DND-41 (cell line): ENCODE results near the gene RASGRF1.

Source experiments
- ATAC-seq: fragments of 200-7000 bp; cut with Tn5 transposase; 3 replicates; pipeline ENCODE4 v1.9.1; 2021; ENCODE audit warnings: low read depth; ENCODE audit not compliant: insufficient read depth
- DNase-seq: peaks from one replicate; pipeline ENCODE4 v3.0.0-alpha.2; 2020
- H2AFZ ChIP-seq: 2 replicates; pipeline ENCODE4 v1.6.0; 2012; ENCODE audit warnings: low read depth, low read length
- H3K27ac ChIP-seq: 2 replicates; pipeline ENCODE4 v1.5.1; 2012; ENCODE audit warnings: low read length, inconsistent platforms
- H3K27me3 ChIP-seq: fragments of 200-600 bp; sonication (generic); 2 replicates; pipeline ENCODE4 v1.6.0; 2012; ENCODE audit warnings: low read length, mild to moderate bottlenecking, inconsistent platforms; ENCODE audit not compliant: insufficient read depth, poor library complexity
- H3K36me3 ChIP-seq: 2 replicates; pipeline ENCODE4 v1.5.1; 2012; ENCODE audit warnings: low read length, inconsistent platforms; ENCODE audit not compliant: insufficient read depth
- H3K4me1 ChIP-seq: 2 replicates; pipeline ENCODE4 v1.5.1; 2012; ENCODE audit warnings: mild to moderate bottlenecking, low read length; ENCODE audit not compliant: insufficient read depth
- H3K4me2 ChIP-seq: 2 replicates; pipeline ENCODE4 v1.6.0; 2012; ENCODE audit warnings: mild to moderate bottlenecking, moderate library complexity, low read length, inconsistent platforms; ENCODE audit not compliant: insufficient read depth
- H3K4me3 ChIP-seq, 2 experiments: fragments of 200-600 bp in 1 of 2; shearing (Covaris generic) in 1 of 2; 2 replicates each; pipeline ENCODE4 v1.5.1; 2012 to 2016; ENCODE audit warnings: inconsistent platforms in 2 of 2, low read length in 2 of 2, mild to moderate bottlenecking in 2 of 2, low read depth in 1 of 2, moderate library complexity in 1 of 2
- H3K79me2 ChIP-seq: 2 replicates; pipeline ENCODE4 v1.6.0; 2012; ENCODE audit warnings: low read length, inconsistent platforms; ENCODE audit not compliant: insufficient read depth
- H3K9ac ChIP-seq: 2 replicates; pipeline ENCODE4 v1.6.0; 2012; ENCODE audit warnings: low read depth, mild to moderate bottlenecking, inconsistent platforms, low read length, moderate library complexity
- H3K9me3 ChIP-seq: 2 replicates; pipeline ENCODE4 v1.5.1; 2012; ENCODE audit warnings: low read length, moderate library complexity, mild to moderate bottlenecking, inconsistent platforms; ENCODE audit not compliant: insufficient read depth, severe bottlenecking
- H4K20me1 ChIP-seq: 2 replicates; pipeline ENCODE4 v1.6.0; 2012; ENCODE audit warnings: low read length; ENCODE audit not compliant: insufficient read depth
- CTCF ChIP-seq: IDR thresholded peaks from 2 replicates; pipeline ENCODE4 v1.5.1; 2012; ENCODE audit warnings: borderline replicate concordance, low read length, moderate library complexity, mild to moderate bottlenecking; ENCODE audit not compliant: poor library complexity, severe bottlenecking; ENCODE audit errors: extremely low read depth
- EZH2 ChIP-seq: IDR thresholded peaks from 3 replicates; pipeline ENCODE4 v1.6.1; 2012; ENCODE audit warnings: borderline replicate concordance, low read depth, mild to moderate bottlenecking, moderate library complexity, low read length, inconsistent platforms; ENCODE audit not compliant: severe bottlenecking

RASGRF1 gene

DNA sequence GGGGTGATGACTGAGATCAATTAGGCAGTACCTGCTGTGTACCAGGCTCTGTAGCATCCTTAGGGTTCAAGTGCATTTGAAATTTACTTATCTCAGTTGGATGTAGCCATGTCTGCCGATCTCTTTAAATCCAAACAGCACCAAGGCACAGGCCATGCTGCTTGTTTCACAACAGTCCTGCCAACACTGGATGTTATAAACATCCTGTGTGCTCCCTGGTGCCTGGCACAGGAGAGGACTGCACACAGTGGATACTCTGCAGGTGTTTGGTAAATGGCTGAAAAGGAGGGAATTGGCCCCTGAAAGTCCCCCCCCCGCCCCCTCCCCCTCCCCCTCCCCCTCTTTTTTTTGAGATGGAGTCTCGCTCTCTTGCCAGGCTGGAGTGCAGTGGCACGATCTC is 172.7 kb downstream of the RASGRF1 start:
- Histone ChIP-seq H3K9ac (no peak overlapping the region), H3K27me3 (no peaks in the 10 kb centered on the region), H3K4me3 (no peak overlapping the region), H2AFZ (no peak overlapping the region), H4K20me1 (peaks cover 4% of the 10 kb centered on the region; the same call in 1 of the 2 replicates), H3K4me1 (no peaks in the 10 kb centered on the region), H3K27ac (no peak overlapping the region), H3K9me3 (no peaks in the 10 kb centered on the region), H3K36me3 (peaks cover 63% of the 10 kb centered on the region), H3K4me2 (no peak overlapping the region), H3K79me2 (no peaks in the 10 kb centered on the region)
- no peak for ATAC-seq
- TF ChIP-seq CTCF (no peak), EZH2 (no peak)
- DNase-seq, result no peak

DNA sequence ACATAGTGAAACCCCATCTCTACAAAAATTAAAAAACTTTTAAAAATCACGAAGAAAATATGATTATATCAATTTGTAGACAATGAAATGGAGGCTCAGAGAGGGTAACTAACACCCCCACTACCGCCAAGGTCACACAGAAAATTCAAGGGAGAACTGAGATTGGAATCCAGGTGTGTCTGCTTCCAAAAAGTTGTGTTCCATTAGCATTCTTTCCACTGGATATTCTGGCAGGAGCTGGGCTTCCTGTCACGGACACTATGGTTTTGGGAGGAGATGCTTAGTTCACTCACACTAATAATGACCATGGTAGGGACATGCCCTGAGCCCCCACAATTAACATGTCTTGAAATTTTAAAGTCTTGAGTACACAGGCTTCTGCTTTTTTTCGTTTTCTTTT is 174.5 kb downstream of the RASGRF1 start:
- ATAC-seq (no peak), DNase-seq (no peak)
- H3K4me2 ChIP-seq, result no peak overlapping the region
- no peaks in the 10 kb centered on the region; the same call in 1 of the 2 replicates for H3K79me2 ChIP-seq
- H3K27me3 ChIP-seq, result no peaks in the 10 kb centered on the region
- no peaks in the 10 kb centered on the region for H3K4me1 ChIP-seq
- peaks cover 64% of the 10 kb centered on the region for H3K36me3 ChIP-seq
- no peak overlapping the region for H3K27ac ChIP-seq
- H2AFZ ChIP-seq, result no peak overlapping the region
- H3K9me3 ChIP-seq, result no peaks in the 10 kb centered on the region
- no peak overlapping the region for H3K9ac ChIP-seq
- peaks cover 8% of the 10 kb centered on the region; the same call in 1 of the 2 replicates for H4K20me1 ChIP-seq
- H3K4me3 ChIP-seq, result no peak overlapping the region
- TF ChIP-seq EZH2 (no peak), CTCF (no peak)

GRCh38 chr15:78915341-78916087 is 175.1 kb downstream of the RASGRF1 start:
- ATAC-seq, result no peak
- Histone ChIP-seq H3K27ac (no peak overlapping the region), H3K36me3 (peaks cover 68% of the 10 kb centered on the region), H4K20me1 (peaks cover 8% of the 10 kb centered on the region; the same call in 1 of the 2 replicates), H3K79me2 (no peaks in the 10 kb centered on the region; the same call in 1 of the 2 replicates), H3K9ac (no peak overlapping the region), H3K27me3 (no peaks in the 10 kb centered on the region), H2AFZ (no peak overlapping the region), H3K4me1 (no peaks in the 10 kb centered on the region), H3K4me3 (no peak overlapping the region), H3K9me3 (no peaks in the 10 kb centered on the region), H3K4me2 (no peak overlapping the region)
- TF ChIP-seq CTCF, result no peak
- no peak for TF ChIP-seq EZH2
- no peak for DNase-seq
